ENCODE data around the gene WDFY4. TPM values are rescaled to one million over a fixed set of nuclear protein-coding genes. Genes with fewer than 3 reads are reported as not detected.
"Not testable (repeated sequence)": the region's sequence is repeated elsewhere in the genome, so short reads cannot be mapped to it uniquely, and the experiment has no call there.

WDFY4 gene
- total and polyA plus RNA-seq, 9 of the 15 experiments (the other 6 are each of a cell fraction or from before 2014, with no cell fraction given) = 0.01 to 0.02 (median 0.01) TPM; not detected in 6

- no TSS peak for BruUV-seq (replicated peaks)
- Histone ChIP-seq H3K4me3 (no peak overlapping the region), H3K36me3 (ENCODE audit: control insufficient read depth, insufficient read depth, low read length) (no peaks in the 10 kb centered on the region), H4K20me1 (replicated peaks; ENCODE audit: control insufficient read depth, insufficient read depth, low read length) (no peaks in the 10 kb centered on the region), H3K9me1 (ENCODE audit: control insufficient read depth, insufficient read depth, low read length) (no peaks in the 10 kb centered on the region), H3K27me3 (ENCODE audit: control insufficient read depth in 2 of 2, insufficient read depth in 2 of 2, low read length in 2 of 2) (peaks cover 5 to 20% of the 10 kb centered on the region in 2 experiments), H3K4me2 (ENCODE audit: insufficient read depth, low read length) (no peak overlapping the region), H3K79me2 (ENCODE audit: control insufficient read depth, insufficient read depth, low read length) (no peaks in the 10 kb centered on the region), H2AFZ (ENCODE audit: low read depth, low read length) (no peak overlapping the region), H3K9ac (ENCODE audit: insufficient read depth in 1 of 2, low read depth in 2 of 2, low read length in 2 of 2) (no peak overlapping the region), H3K9me3 (replicated peaks; ENCODE audit: control insufficient read depth, insufficient read depth, low read depth, low read length) (no peaks in the 10 kb centered on the region), H3K4me1 (replicated peaks in 1 of 2; ENCODE audit: control insufficient read depth in 2 of 2, insufficient read depth in 2 of 2, low read length in 2 of 2) (0 out of 5 replicates have a peak, but pooled peaks cover 0 to 2% of the 10 kb centered on the region in 2 experiments), H3K27ac (ENCODE audit: extremely low read depth, low read depth, low read length) (no peak overlapping the region)
- no peak for FAIRE-seq
- ChIA-PET CTCF (ENCODE audit: low intra/inter-chr PET ratio) (interaction anchor here (1.4 kb wide), 1 partner anchor 11 kb away, joined by 4 read pairs; no protein-coding TSS in a partner anchor), POLR2A (no interaction called here)
- DNase-seq (ENCODE audit: extremely low read depth in 1 of 4, low spot score in 3 of 4) = no peak
- WGBS (ENCODE audit: insufficient coverage, low coverage, missing lambda C conversion rate) = 0% methylated on average over 1 of the region's 1 CpG
- intact Hi-C loops (cut with micrococcal nuclease) = no loop called here
- TF ChIP-seq ETS2 (tag; IDR thresholded peaks at IDR 0.05; ENCODE audit: borderline replicate concordance, poor library complexity, severe bottlenecking) (no peak), ZNF592 (IDR thresholded peaks at IDR 0.05) (no peak), CTCF (IDR thresholded peaks at IDR 0.05 in 2 of 3, conservative IDR thresholded peaks at IDR 0.05 in 1 of 3; ENCODE audit: insufficient read depth in 2 of 3, low read depth in 1 of 3, low read length in 3 of 3) (no peak), CREBBP (IDR thresholded peaks at IDR 0.05; ENCODE audit: low read depth, low read length) (no peak)
- ATAC-seq = no peak
- in situ Hi-C loops (cut with MboI) = no loop called here
Observed at GRCh38 chr10:48645600-48645999, 39.1 kb upstream of the WDFY4 start.

GRCh38 chr10:48647073-48647472 lies 37.6 kb upstream of the WDFY4 start:
- H3K4me1 ChIP-seq (replicated peaks in 1 of 2; ENCODE audit: control insufficient read depth in 2 of 2, insufficient read depth in 2 of 2, low read length in 2 of 2); H3K4me3 ChIP-seq; H2AFZ ChIP-seq (ENCODE audit: low read depth, low read length); H3K79me2 ChIP-seq (ENCODE audit: control insufficient read depth, insufficient read depth, low read length); H3K9me3 ChIP-seq (replicated peaks; ENCODE audit: control insufficient read depth, insufficient read depth, low read depth, low read length); H4K20me1 ChIP-seq (replicated peaks; ENCODE audit: control insufficient read depth, insufficient read depth, low read length); in situ Hi-C loops (cut with MboI); DNase-seq (ENCODE audit: extremely low read depth in 1 of 4, low spot score in 3 of 4); H3K36me3 ChIP-seq (ENCODE audit: control insufficient read depth, insufficient read depth, low read length); H3K9ac ChIP-seq (ENCODE audit: insufficient read depth in 1 of 2, low read depth in 2 of 2, low read length in 2 of 2); POLR2A ChIA-PET; H3K4me2 ChIP-seq (ENCODE audit: insufficient read depth, low read length); CTCF ChIA-PET (ENCODE audit: low intra/inter-chr PET ratio); FAIRE-seq; intact Hi-C loops (cut with micrococcal nuclease); BruUV-seq (replicated peaks); ATAC-seq; H3K9me1 ChIP-seq (ENCODE audit: control insufficient read depth, insufficient read depth, low read length); H3K27ac ChIP-seq (ENCODE audit: extremely low read depth, low read depth, low read length): not testable (repeated sequence)
- H3K27me3 ChIP-seq (ENCODE audit: control insufficient read depth in 2 of 2, insufficient read depth in 2 of 2, low read length in 2 of 2) = peaks cover 5 to 31% of the 10 kb centered on the region in 2 experiments
- under 1% methylated on average over 7 of the region's 7 CpGs for WGBS (ENCODE audit: insufficient coverage, low coverage, missing lambda C conversion rate)
